ENCODE results near the gene MEOX1.

GRCh38 chr17:43671031-43671692 lies 9.4 kb upstream of the MEOX1 start:
- no peak for TF ChIP-seq ZBTB8A (CRISPR knock-in tag; IDR thresholded peaks at IDR 0.05; ENCODE audit: borderline replicate concordance, low read depth)
- TF ChIP-seq SIN3A (IDR thresholded peaks at IDR 0.05; ENCODE audit: borderline replicate concordance, low read depth, low read length) = no peak
- no peak for TF ChIP-seq CTCF (CRISPR knock-in tag; IDR thresholded peaks at IDR 0.05)
- TF ChIP-seq ASH2L (IDR thresholded peaks at IDR 0.05; ENCODE audit: insufficient read length, low read depth, low read length) = no peak
